ENCODE data around the gene VPS29. TPM values are rescaled to one million over a fixed set of nuclear protein-coding genes. Genes with fewer than 3 reads are reported as not detected.

Gene VPS29
- total RNA-seq, 1 donor from 2014 or later, result 80.7 TPM

DNA sequence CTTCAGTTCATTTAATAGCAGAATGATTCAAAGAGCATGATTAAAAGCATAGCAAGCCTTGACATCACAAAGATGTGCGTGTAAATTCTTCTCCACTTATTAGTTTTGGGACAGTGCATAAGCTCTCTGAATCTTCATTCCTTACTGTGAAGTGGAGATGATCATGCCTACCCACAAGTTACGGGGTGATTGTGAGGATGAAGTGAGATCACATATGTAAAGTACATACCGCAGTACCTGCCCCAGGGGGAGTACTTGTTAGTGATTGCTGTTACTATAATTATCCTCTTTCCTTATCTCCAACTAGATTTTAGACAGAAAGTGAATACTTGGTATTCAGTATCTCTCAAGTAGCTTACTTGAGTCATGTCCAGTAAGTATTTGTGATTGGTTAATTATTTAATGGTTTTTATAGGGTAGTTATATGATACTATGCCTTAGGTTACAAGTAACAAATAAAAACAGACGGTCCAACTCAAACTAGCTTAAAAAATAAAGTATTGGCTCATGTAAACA is 6.2 kb upstream of the VPS29 start:
- H3K27ac ChIP-seq (ENCODE audit: low read depth, low read length), result no peak overlapping the region
- no peak overlapping the region for H3K4me3 ChIP-seq (ENCODE audit: insufficient read depth, low read depth, low read length)
- no peaks in the 10 kb centered on the region for H4K20me1 ChIP-seq (ENCODE audit: insufficient read depth, low read length)
- H2AFZ ChIP-seq (ENCODE audit: low read depth, low read length), result no peak overlapping the region
- DNase-seq (ENCODE audit: low read depth), result no peak
- no peaks in the 10 kb centered on the region for H3K79me2 ChIP-seq (ENCODE audit: insufficient read depth, low read length)
- H3K27ac Mint-ChIP-seq (ENCODE audit: unreplicated experiment), result no peak overlapping the region
- no peak overlapping the region for H3K4me2 ChIP-seq (ENCODE audit: low read length)
- peaks cover 2% of the 10 kb centered on the region for H3K27me3 ChIP-seq (ENCODE audit: insufficient read depth, low read length)
- H3K9ac ChIP-seq (ENCODE audit: low read length), result no peak overlapping the region
- no peaks in the 10 kb centered on the region for H3K36me3 ChIP-seq (ENCODE audit: insufficient read depth, low read length)
- no peaks in the 10 kb centered on the region for H3K9me3 ChIP-seq (ENCODE audit: insufficient read depth, low read depth, low read length)
- no peak for FAIRE-seq
- no peaks in the 10 kb centered on the region for H3K36me3 Mint-ChIP-seq (ENCODE audit: low read depth, unreplicated experiment)
- H3K4me1 Mint-ChIP-seq (ENCODE audit: low read depth, unreplicated experiment), result no peaks in the 10 kb centered on the region
- no peaks in the 10 kb centered on the region for H3K9me3 Mint-ChIP-seq (ENCODE audit: unreplicated experiment)
- no peak overlapping the region for H3K4me3 Mint-ChIP-seq (ENCODE audit: unreplicated experiment)
- H3K27me3 Mint-ChIP-seq (ENCODE audit: low read depth, unreplicated experiment), result peaks cover 4% of the 10 kb centered on the region
- TF ChIP-seq EZH2 (IDR thresholded peaks at IDR 0.05; ENCODE audit: insufficient read depth, low read length), result no peak
- no peaks in the 10 kb centered on the region for H3K4me1 ChIP-seq (ENCODE audit: insufficient read depth, low read length)

- Mint-ChIP-seq H3K27me3 (ENCODE audit: low read depth, unreplicated experiment) (peaks cover 4% of the 10 kb centered on the region), H3K9me3 (ENCODE audit: unreplicated experiment) (no peaks in the 10 kb centered on the region), H3K36me3 (ENCODE audit: low read depth, unreplicated experiment) (no peaks in the 10 kb centered on the region), H3K4me1 (ENCODE audit: low read depth, unreplicated experiment) (peaks cover 2% of the 10 kb centered on the region), H3K27ac (ENCODE audit: unreplicated experiment) (no peak overlapping the region), H3K4me3 (ENCODE audit: unreplicated experiment) (no peak overlapping the region)
- Histone ChIP-seq H3K4me2 (ENCODE audit: low read length) (no peak overlapping the region), H2AFZ (ENCODE audit: low read depth, low read length) (no peak overlapping the region), H3K4me3 (ENCODE audit: insufficient read depth, low read depth, low read length) (no peak overlapping the region), H3K4me1 (ENCODE audit: insufficient read depth, low read length) (peaks cover 4% of the 10 kb centered on the region), H3K27me3 (ENCODE audit: insufficient read depth, low read length) (peaks cover under 1% of the 10 kb centered on the region), H3K27ac (ENCODE audit: low read depth, low read length) (no peak overlapping the region), H4K20me1 (ENCODE audit: insufficient read depth, low read length) (no peaks in the 10 kb centered on the region), H3K36me3 (ENCODE audit: insufficient read depth, low read length) (no peaks in the 10 kb centered on the region), H3K79me2 (ENCODE audit: insufficient read depth, low read length) (peaks cover 15% of the 10 kb centered on the region), H3K9ac (ENCODE audit: low read length) (no peak overlapping the region), H3K9me3 (ENCODE audit: insufficient read depth, low read depth, low read length) (no peaks in the 10 kb centered on the region)
- DNase-seq (ENCODE audit: low read depth), result no peak
- no peak for FAIRE-seq
- TF ChIP-seq EZH2 (IDR thresholded peaks at IDR 0.05; ENCODE audit: insufficient read depth, low read length), result no peak
- TF ChIP-seq CTCF (IDR thresholded peaks at IDR 0.05; ENCODE audit: insufficient read depth, low read depth, low read length), result no peak
These were observed 3.4 kb upstream of the VPS29 start for GRCh38 chr12:110505332-110505731.

DNA sequence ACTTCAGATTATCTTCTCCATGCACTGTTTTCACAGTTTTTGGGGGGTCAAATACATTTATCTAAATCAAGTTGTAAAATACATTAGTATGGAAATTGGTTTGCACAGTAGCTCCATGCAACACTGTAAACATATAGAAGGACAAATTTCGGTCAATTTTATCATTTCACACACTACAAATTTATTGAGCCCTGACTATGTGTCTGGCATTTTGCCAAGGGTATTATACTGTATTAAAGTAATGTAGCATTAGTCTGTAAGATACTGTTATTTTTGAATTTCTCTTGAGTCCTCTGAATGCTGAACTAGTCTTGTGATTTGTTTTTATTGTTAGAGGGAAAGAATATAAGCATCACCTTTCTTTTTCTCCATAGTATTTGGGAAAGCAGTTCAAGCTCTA is 1.5 kb upstream of the VPS29 start:
- TF ChIP-seq EZH2 (IDR thresholded peaks at IDR 0.05; ENCODE audit: insufficient read depth, low read length) (no peak), CTCF (IDR thresholded peaks at IDR 0.05; ENCODE audit: insufficient read depth, low read depth, low read length) (no peak)
- no peaks in the 10 kb centered on the region for H3K27me3 Mint-ChIP-seq (ENCODE audit: low read depth, unreplicated experiment)
- H3K9me3 Mint-ChIP-seq (ENCODE audit: unreplicated experiment), result no peaks in the 10 kb centered on the region
- Histone ChIP-seq H3K79me2 (ENCODE audit: insufficient read depth, low read length) (peaks cover 34% of the 10 kb centered on the region), H3K27ac (ENCODE audit: low read depth, low read length) (no peak overlapping the region), H3K36me3 (ENCODE audit: insufficient read depth, low read length) (peaks cover 3% of the 10 kb centered on the region), H3K27me3 (ENCODE audit: insufficient read depth, low read length) (no peaks in the 10 kb centered on the region), H4K20me1 (ENCODE audit: insufficient read depth, low read length) (no peaks in the 10 kb centered on the region), H3K9me3 (ENCODE audit: insufficient read depth, low read depth, low read length) (no peaks in the 10 kb centered on the region), H3K9ac (ENCODE audit: low read length) (no peak overlapping the region), H3K4me1 (ENCODE audit: insufficient read depth, low read length) (peaks cover 8% of the 10 kb centered on the region), H3K4me2 (ENCODE audit: low read length) (no peak overlapping the region), H3K4me3 (ENCODE audit: insufficient read depth, low read depth, low read length) (no peak overlapping the region), H2AFZ (ENCODE audit: low read depth, low read length) (no peak overlapping the region)
- DNase-seq (ENCODE audit: low read depth) (no peak), FAIRE-seq (no peak)
- H3K4me1 Mint-ChIP-seq (ENCODE audit: low read depth, unreplicated experiment), result peaks cover 11% of the 10 kb centered on the region
- H3K4me3 Mint-ChIP-seq (ENCODE audit: unreplicated experiment), result no peak overlapping the region
- no peak overlapping the region for H3K27ac Mint-ChIP-seq (ENCODE audit: unreplicated experiment)
- H3K36me3 Mint-ChIP-seq (ENCODE audit: low read depth, unreplicated experiment), result peaks cover 1% of the 10 kb centered on the region

Data from astrocyte (in vitro differentiated cells and primary cell).